Measurements from ENCODE around the gene VSIR.

DNA sequence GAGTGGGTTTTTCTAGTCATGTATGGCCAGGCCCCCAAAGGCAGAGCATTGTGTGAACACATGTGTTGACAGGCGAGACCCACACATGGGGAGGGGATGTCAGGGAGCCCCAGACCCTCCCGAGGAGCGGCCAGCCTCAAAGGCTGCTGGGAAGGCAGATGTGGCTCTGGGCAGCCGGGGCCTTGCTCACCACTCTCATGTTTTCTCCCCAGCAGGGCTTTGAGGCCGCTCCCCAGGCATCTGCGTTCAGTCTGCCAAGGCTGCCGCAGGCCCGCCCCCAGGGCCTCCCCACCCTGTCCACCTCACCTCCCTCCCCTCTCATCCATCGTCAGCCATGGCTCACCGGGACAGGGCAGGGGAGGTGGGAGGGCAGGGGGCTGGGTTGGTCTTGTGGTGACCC is 16.6 kb upstream of the VSIR start:
- TF ChIP-seq, protein P1, sequence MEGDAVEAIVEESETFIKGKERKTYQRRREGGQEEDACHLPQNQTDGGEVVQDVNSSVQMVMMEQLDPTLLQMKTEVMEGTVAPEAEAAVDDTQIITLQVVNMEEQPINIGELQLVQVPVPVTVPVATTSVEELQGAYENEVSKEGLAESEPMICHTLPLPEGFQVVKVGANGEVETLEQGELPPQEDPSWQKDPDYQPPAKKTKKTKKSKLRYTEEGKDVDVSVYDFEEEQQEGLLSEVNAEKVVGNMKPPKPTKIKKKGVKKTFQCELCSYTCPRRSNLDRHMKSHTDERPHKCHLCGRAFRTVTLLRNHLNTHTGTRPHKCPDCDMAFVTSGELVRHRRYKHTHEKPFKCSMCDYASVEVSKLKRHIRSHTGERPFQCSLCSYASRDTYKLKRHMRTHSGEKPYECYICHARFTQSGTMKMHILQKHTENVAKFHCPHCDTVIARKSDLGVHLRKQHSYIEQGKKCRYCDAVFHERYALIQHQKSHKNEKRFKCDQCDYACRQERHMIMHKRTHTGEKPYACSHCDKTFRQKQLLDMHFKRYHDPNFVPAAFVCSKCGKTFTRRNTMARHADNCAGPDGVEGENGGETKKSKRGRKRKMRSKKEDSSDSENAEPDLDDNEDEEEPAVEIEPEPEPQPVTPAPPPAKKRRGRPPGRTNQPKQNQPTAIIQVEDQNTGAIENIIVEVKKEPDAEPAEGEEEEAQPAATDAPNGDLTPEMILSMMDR (IDR thresholded peaks at IDR 0.05; ENCODE audit: insufficient read depth, low read length): no peak
- TF ChIP-seq, protein P2, sequence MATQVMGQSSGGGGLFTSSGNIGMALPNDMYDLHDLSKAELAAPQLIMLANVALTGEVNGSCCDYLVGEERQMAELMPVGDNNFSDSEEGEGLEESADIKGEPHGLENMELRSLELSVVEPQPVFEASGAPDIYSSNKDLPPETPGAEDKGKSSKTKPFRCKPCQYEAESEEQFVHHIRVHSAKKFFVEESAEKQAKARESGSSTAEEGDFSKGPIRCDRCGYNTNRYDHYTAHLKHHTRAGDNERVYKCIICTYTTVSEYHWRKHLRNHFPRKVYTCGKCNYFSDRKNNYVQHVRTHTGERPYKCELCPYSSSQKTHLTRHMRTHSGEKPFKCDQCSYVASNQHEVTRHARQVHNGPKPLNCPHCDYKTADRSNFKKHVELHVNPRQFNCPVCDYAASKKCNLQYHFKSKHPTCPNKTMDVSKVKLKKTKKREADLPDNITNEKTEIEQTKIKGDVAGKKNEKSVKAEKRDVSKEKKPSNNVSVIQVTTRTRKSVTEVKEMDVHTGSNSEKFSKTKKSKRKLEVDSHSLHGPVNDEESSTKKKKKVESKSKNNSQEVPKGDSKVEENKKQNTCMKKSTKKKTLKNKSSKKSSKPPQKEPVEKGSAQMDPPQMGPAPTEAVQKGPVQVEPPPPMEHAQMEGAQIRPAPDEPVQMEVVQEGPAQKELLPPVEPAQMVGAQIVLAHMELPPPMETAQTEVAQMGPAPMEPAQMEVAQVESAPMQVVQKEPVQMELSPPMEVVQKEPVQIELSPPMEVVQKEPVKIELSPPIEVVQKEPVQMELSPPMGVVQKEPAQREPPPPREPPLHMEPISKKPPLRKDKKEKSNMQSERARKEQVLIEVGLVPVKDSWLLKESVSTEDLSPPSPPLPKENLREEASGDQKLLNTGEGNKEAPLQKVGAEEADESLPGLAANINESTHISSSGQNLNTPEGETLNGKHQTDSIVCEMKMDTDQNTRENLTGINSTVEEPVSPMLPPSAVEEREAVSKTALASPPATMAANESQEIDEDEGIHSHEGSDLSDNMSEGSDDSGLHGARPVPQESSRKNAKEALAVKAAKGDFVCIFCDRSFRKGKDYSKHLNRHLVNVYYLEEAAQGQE (IDR thresholded peaks at IDR 0.05; ENCODE audit: insufficient replicate concordance, low read depth): no peak

Data from HL-60 (cell line).